GM18511 (cell line): ENCODE data around the gene RWDD1.
"Not testable (repeated sequence)": the region's sequence is repeated elsewhere in the genome, so short reads cannot be mapped to it uniquely, and the experiment has no call there.

Source experiments
- ATAC-seq: cut with Tn5 transposase; IDR thresholded peaks from one replicate; pipeline ENCODE4 v1.9.1; 2021; ENCODE audit warnings: mild to moderate bottlenecking, moderate library complexity; ENCODE audit not compliant: unreplicated experiment

Gene RWDD1

GRCh38 chr6:116604868-116605267, 33.6 kb downstream of the RWDD1 start:
- ATAC-seq: not testable (repeated sequence)

DNA sequence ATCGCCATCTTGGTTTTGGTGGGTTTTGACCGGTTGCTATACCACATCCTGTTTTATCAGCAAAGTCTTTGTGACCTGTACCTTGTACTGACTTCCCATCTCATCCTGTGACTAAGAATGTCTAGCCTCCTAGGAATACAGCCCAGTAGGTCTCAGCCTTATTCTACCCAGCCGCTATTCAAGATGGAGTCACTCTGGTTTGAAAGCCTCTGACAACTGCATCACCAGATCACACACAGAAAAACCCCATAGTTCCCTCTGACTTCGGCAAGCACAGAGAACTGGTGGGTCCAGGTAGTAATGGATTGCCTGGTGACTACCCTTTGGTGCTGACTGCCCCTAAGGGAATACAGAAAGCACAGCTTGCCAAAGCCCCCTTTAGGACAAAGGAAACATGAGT, 34.6 kb downstream of the RWDD1 start:
- no peak for ATAC-seq

GRCh38 chr6:116611056-116611455, 39.8 kb downstream of the RWDD1 start:
- ATAC-seq: no peak

GRCh38 chr6:116615937-116616736, 44.8 kb downstream of the RWDD1 start, which contains the start of gene RSPH4A:
RSPH4A (plus strand) TSS chr6:116616479; CDS start chr6:116616624, 145 bp downstream.
- peak; percentile 100 for ATAC-seq

DNA sequence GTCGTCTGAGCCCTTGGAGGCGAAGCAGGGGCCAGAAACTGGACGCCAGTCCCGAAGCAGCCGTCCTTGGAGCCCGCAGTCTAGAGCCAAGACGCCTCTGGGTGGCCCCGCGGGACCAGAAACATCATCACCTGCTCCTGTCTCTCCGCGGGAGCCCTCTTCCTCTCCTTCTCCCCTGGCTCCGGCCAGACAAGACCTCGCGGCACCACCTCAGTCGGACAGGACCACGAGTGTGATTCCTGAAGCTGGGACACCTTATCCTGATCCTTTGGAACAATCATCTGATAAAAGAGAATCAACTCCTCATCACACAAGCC, 45.4 kb downstream of the RWDD1 start:
- peak; percentile 49 for ATAC-seq

- ATAC-seq: no peak
Observed at GRCh38 chr6:116624036-116624805, 52.9 kb downstream of the RWDD1 start.

DNA sequence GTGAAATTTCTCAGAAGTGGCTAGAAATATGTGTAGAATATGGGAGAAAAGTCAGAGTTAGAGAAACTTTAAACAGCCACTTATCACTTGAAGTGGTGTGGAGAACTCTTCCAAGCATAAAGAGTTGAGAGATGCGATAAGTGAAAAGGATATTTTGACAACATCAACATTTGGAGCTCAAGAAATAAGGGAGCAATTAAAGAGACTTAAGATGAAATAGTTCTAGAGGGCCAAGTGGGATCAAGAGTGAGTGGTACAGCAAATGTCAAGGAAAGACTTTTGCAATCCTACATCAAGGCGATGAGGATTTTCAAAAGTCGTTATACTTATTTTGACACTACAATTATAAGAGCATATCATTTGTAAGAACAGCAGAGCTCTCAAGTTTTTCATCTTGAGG, 54.6 kb downstream of the RWDD1 start:
- no peak for ATAC-seq

DNA sequence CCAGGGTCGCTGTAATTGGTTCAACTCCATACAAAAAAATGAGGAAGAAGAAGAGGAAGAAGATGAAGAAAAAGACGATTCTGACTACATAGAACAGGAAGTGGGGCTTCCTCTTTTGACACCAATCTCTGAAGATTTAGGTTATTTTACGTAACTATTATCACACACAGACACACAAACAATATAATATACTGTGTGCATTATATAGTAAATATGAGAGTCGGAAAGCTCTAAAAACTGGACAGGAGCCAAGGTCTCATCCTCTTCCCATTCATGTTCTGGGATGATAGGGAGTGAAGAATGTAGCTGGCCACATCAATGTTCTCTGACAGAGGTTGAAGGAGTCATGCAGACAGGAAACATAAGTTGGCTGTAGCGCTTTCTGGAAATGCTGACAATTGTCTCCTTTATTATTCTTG, 58.3 kb downstream of the RWDD1 start:
- no peak for ATAC-seq

DNA sequence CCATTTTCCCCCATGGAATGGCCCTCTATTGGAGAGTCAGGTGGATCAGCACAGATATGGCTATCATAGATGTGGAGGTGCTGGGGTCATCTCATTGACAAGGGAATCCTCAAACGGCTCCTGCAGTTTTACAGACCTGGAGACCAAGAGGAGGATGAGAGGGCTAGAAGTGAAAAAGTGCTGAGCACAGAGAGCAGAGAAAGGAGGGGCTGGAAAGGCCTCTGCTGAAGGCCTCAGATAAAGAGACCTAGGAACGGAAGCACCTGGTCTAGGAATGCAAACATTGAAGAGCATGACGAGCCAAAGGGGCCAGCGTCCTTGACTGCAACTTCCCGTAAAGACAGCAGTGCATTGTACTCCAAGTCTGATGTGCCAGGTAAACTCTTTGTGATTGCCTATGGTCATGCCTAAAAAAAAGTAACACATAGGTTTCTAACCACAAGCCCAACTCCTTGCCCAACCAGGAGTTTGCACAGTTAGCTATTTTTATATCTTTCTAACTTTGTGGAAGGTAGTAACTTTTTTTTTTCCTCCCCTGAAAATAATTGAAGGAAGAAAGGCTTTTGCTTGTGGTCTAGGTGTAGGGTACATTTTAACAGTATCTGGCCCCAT, 60.2 kb downstream of the RWDD1 start:
- ATAC-seq: no peak

DNA sequence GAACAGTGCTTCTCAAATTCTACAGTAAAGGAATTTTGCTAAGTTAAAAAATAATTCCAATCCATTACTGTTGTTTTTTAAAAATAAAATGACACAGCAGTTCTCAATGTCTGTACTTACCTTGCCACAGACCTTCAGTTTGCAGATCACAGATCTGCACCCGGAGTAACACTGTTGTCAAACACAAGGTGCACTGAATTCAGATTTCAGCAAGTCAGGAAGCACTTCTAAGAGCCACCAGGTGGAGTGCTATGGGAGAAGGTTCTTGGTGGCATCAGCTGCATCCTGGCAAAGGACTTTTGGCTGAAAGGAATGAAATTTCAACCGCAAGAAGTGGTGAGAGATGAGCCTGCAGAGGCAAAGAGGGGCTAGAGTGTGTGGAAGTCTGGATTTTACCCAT, 62.4 kb downstream of the RWDD1 start:
- ATAC-seq: no peak
